Activated CD4-positive, alpha-beta T cell treated with anti-CD3 and anti-CD28 coated beads, Interleukin-2, amount 50 U/mL, for 48 hours (primary cell): Measurements from ENCODE around the gene PIM1.
"Not testable (repeated sequence)": the region's sequence is repeated elsewhere in the genome, so short reads cannot be mapped to it uniquely, and the experiment has no call there.

Experiments used
- DNase-seq, 2 experiments: peaks; one replicate each; pipeline ENCODE4 v3.0.0-alpha.2; 2020

Gene PIM1

DNA sequence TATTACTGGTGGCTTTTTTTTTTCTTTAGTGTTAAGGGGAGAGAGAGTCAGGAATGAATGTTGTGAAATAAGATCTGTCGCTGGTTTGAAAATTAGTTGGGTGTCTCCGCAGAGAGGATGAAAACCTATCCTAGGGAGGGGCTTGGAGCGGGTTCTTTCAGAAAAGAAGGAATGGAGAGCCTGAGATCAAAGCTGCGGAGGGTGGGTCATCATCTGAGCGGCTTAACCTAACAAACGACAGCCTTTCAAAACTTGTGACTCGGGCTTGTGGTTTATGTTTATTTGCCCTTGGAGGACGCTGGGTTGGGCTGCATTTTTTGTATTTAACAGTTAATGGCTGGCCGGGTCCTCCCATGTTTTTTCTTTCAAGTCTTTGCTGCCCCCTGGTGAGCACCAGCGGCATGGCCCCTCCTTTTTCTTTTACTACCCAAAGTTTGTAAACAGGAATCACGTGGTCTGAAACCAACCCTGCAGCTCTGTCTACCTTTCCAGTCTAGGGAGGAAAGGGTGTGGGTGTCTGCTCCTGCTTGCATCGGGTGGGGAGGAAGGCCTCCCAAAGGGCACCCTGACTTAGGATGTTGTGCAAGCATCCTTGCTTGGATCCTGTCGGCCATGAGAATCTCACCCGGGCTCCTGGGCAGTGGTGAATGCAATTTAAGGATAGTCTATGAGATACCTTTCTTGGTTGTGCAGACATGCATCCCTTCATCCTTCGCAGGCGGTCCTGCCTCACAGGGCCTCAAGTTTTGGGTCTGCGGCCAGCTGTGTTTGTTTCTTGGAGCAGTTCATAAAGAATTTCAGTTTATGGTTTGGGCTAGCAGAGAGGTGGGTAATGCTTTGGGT lies 2.2 kb downstream of the PIM1 start:
- DNase-seq = peak; percentile 90 to 93

DNA sequence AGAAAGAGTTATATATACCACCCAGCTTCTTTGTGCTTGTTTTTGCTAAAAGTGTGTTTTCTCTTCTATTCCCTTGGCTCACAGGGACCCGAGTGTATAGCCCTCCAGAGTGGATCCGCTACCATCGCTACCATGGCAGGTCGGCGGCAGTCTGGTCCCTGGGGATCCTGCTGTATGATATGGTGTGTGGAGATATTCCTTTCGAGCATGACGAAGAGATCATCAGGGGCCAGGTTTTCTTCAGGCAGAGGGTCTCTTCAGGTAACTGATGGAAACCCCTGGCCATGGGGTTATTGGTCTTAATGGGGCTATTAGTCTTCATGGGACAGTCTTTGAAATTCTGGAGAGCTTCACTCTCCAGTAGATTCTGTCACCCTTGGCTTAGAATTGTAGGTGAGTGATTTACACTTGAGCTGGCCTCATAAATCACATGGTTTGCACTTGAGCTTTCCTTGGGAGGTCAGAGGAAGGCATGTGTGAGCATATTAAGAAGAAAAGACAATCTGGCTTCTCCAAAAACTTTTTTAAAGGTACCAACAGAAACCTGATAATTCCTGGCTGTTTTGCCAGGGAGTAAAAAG lies 3.0 kb downstream of the PIM1 start:
- DNase-seq = no peak

GRCh38 chr6:37173493-37174195 lies 3.7 kb downstream of the PIM1 start:
- peak; percentile 47 to 60 for DNase-seq

DNA sequence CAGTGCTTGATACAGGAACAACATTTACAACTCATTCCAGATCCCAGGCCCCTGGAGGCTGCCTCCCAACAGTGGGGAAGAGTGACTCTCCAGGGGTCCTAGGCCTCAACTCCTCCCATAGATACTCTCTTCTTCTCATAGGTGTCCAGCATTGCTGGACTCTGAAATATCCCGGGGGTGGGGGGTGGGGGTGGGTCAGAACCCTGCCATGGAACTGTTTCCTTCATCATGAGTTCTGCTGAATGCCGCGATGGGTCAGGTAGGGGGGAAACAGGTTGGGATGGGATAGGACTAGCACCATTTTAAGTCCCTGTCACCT lies 4.2 kb downstream of the PIM1 start:
- DNase-seq = no peak

- no peak for DNase-seq
Measured at GRCh38 chr6:37174515-37175331, 4.8 kb downstream of the PIM1 start.

- DNase-seq = no peak
Measured at GRCh38 chr6:37175332-37176267, 5.6 kb downstream of the PIM1 start.

GRCh38 chr6:37176268-37177076 lies 6.5 kb downstream of the PIM1 start:
- no peak for DNase-seq

- no peak for DNase-seq
Measured at GRCh38 chr6:37177077-37177934, 7.4 kb downstream of the PIM1 start.

- no peak for DNase-seq
Measured at GRCh38 chr6:37177935-37178517, 8.1 kb downstream of the PIM1 start.

DNA sequence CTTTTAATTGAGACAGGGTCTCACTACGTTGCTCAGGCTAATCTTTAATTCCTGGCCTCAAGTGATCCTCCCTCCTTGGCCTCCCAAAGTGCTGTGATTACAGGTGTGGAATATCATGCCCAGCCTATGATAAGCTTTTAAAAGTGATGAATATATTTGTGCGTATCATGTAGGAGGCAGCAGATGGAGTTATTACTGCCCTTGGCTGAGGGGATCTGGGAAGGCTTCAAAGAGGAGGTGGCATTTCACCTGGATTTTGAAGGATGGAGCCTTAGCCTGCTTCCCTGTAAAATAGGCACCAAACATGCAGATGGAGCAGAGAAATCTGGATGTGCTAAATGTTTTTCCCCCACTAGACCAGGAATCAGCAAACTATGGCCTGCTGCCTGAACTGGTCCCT lies 10.1 kb downstream of the PIM1 start:
- no peak for DNase-seq

DNA sequence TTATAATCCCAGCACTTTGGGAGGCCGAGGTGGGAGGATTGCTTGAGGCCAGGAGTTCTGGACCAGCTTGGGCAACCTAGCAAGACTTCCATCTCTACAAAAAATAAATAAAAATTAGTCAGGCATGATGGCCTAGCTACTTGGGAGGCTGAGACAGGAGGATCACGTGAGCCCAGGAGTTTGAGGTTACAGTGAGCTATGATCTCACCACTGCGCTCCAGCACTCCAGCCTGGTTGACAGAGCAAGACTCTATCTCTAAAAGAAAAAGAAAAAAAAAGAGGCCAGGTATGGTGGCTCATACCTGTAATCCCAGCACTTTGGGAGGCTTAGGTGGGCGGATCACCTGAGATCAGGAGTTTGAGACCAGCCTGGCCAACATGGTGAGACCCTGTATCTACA lies 10.7 kb downstream of the PIM1 start:
- DNase-seq = not testable (repeated sequence)

DNA sequence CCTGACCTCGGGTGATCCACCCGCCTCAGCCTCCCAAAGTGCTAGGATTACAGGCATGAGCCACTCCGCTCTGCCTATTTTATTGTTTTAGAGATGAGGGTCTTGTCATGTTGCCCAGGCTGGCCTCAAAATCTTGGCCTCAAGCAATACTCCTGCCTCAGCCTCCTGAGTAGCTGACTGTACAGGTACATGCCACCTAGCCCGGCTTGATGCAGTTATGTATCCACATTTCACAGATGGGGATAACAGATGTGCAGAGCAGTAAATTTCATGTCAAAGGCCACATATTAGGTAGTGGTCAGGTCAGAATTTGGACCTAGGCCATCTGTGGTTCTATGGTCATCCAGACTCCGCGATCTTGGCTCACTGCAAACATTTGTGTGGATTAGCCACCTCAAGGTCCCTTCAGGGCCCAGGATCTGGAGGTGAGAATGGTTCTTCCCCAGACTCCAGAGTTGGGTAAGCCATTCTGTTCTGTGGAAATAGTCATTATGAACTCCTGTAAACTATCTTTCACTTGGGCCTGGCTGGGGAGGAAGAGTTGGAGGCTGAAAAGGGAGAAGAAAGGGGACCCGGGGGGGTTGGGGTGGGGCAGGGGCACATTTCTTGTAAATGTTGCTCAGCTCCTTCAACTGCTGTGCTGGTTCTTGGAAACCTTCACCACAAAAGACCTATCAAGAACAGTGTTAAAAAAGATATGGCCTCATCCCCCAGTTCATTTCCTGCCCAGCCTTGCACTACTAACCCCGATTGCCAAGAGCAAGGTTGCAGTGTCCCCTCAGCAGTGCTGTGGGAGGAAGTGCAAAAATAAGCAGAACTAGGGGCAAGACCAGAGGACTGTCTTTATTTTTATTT lies 13.0 kb downstream of the PIM1 start:
- peak in 1 of 2 experiments; percentile 61 for DNase-seq

- not testable (repeated sequence) for DNase-seq
Measured at GRCh38 chr6:37185949-37186720, 16.2 kb downstream of the PIM1 start.

DNA sequence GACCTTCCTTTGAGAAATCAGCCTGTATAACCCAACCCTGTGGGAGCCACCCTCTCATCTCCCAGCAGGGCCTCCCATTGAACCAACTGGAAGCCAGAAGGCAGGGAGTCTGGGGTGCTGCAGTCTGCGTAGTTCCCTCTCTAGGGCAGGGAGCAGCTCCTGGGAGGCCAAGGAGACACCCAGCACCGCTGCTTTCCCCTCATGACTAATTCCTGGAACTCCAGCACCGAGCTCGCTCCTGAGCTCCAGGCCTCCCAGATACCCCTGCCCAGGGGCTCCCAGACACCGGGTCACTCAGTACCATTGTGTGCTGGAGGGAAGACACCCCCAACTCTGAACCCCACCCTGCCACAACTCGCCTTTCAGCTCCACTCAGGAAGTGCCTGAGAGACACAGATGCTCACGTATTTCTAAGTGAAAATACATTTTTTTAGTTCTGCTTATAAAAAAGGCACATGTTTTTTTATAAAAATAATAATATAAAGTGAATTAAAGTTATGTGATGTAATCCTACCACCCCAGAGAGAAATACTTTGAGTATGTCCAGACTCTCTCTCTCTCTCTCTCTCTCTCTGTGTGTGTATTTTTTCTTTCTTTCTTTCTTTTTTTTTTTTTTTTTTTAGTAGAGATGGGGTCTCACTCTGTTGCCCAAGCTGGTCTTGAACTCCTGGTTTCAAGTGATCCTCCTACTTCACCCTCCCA lies 17.5 kb downstream of the PIM1 start:
- no peak for DNase-seq

DNA sequence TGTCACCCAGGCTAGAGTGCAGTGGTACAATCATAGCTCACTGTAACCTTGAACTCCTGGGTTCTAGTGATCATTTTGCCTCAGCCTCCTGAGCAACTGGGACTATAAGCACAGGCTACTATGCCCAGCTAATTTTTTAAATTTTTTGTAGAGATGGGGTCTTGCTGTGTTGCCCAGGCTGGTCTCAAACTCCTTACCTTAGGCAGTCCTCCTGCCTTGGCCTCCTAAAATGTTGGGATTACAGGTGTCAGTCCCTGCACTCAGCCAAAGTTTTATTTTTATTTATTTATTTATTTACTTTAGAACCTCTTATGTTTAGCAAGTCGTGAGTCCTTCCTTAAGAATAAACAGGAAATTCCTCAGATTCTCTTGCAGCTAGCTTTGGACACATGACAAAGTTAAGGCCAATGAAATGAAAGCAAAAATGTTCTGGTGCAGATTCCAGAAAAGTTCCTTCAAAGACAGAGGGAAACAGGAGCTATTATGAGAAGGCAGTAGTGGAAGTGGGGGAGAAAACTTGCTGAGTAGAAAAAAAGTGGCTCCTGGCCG lies 19.1 kb downstream of the PIM1 start:
- no peak for DNase-seq

DNA sequence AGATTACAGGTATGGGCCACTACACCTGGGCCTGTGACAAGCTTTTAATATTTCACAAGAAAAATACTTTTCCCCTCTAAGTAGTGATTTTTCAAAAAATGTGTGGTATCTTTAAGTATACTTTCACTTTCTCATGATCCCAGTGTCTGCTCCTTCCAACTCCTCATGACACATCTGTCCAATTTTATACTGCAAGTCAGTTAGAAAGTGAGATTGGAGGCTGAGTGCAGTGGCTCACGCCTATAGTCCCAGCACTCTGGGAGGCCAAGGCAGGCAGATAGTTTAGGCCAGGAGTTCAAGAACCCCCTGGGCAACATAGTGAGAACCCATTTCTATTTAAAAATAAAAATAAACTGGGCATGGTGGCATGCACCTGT lies 20.2 kb downstream of the PIM1 start:
- no peak for DNase-seq

DNA sequence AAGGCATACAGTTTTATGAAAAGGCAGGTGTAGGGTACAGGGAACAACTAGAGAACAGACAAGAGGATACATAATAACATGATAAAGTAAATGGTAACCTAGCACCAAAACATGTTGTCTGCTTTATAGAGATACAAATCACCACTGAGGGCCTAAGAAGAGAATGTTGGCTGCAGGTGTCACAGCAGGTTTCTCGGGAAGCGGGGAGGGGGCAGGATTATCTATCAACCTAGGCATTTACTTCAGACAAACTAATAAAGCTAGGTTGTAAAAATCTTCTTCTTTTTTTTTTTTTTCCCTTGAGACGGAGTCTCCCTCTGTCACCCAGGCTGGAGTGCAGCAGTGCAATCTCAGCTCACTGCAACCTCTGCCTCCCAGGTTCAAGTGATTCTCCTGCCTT lies 22.7 kb downstream of the PIM1 start:
- DNase-seq = no peak
